Measurements from ENCODE around the gene PSRC1. TPM values are rescaled to one million over a fixed set of nuclear protein-coding genes. Genes with fewer than 3 reads are reported as not detected.

The PSRC1 gene
- polyA plus RNA-seq (2011; rRNA removed), result 17.3 and 18.5 TPM in 2 replicates
- 15.7 and 17.7 TPM in 2 replicates for polyA minus RNA-seq (2011; rRNA and poly(A)+ RNA removed)

GRCh38 chr1:109282952-109283747 is at the start of gene PSRC1:
TSS of gene PSRC1 (minus strand) at chr1:109283145.
- H3K9me3 ChIP-seq (ENCODE audit: control insufficient read depth, insufficient read depth, low read length), result no peaks in the 10 kb centered on the region
- peak; percentile 92 for DNase-seq (ENCODE audit: low read depth, low spot score)
- POLR2A ChIA-PET, result interaction anchor here (0.6 to 1.8 kb wide), 12 partner anchors 11 to 713 kb away, joined by 3 to 9 read pairs (median 4); partner anchors contain the start of gene SORT1
- peak within 1 kb of the TSS; percentile 83 for H3K27ac ChIP-seq (ENCODE audit: low read depth, low read length)
- TF ChIP-seq CTCF (IDR thresholded peaks at IDR 0.05; ENCODE audit: low read depth, low read length), result peak; percentile 68
- peak within 1 kb of the TSS; percentile 93 for H3K4me3 ChIP-seq (ENCODE audit: low read depth, low read length)
- H3K27me3 ChIP-seq (ENCODE audit: control insufficient read depth, insufficient read depth, low read length), result no peaks in the 10 kb centered on the region
- CTCF ChIA-PET, result interaction anchor here (1.1 to 3.0 kb wide), 3 partner anchors 19 to 116 kb away, joined by 3 to 23 read pairs (median 5); partner anchors contain the start of gene SORT1

- Histone ChIP-seq H3K27me3 (ENCODE audit: control insufficient read depth, insufficient read depth, low read length) (no peaks in the 10 kb centered on the region), H3K9me3 (ENCODE audit: control insufficient read depth, insufficient read depth, low read length) (peaks cover 7% of the 10 kb centered on the region), H3K4me3 (ENCODE audit: low read depth, low read length) (no peak overlapping the region), H3K27ac (ENCODE audit: low read depth, low read length) (no peak overlapping the region)
- POLR2A ChIA-PET, result no interaction called here
- DNase-seq (ENCODE audit: low read depth, low spot score), result no peak
- no peak for TF ChIP-seq CTCF (IDR thresholded peaks at IDR 0.05; ENCODE audit: low read depth, low read length)
- CTCF ChIA-PET, result no interaction called here
Observed at GRCh38 chr1:109331113-109331512, 48.2 kb upstream of the PSRC1 start.

GRCh38 chr1:109327285-109327684 is 44.3 kb upstream of the PSRC1 start:
- no peak for DNase-seq (ENCODE audit: low read depth, low spot score)
- no peak for TF ChIP-seq CTCF (IDR thresholded peaks at IDR 0.05; ENCODE audit: low read depth, low read length)
- Histone ChIP-seq H3K27me3 (ENCODE audit: control insufficient read depth, insufficient read depth, low read length) (no peaks in the 10 kb centered on the region), H3K4me3 (ENCODE audit: low read depth, low read length) (no peak overlapping the region), H3K9me3 (ENCODE audit: control insufficient read depth, insufficient read depth, low read length) (peaks cover 3% of the 10 kb centered on the region), H3K27ac (ENCODE audit: low read depth, low read length) (no peak overlapping the region)
- POLR2A ChIA-PET, result no interaction called here
- CTCF ChIA-PET, result no interaction called here

- Histone ChIP-seq H3K27me3 (ENCODE audit: control insufficient read depth, insufficient read depth, low read length) (no peaks in the 10 kb centered on the region), H3K9me3 (ENCODE audit: control insufficient read depth, insufficient read depth, low read length) (no peaks in the 10 kb centered on the region), H3K27ac (ENCODE audit: low read depth, low read length) (no peak overlapping the region), H3K4me3 (ENCODE audit: low read depth, low read length) (no peak overlapping the region)
- no peak for TF ChIP-seq CTCF (IDR thresholded peaks at IDR 0.05; ENCODE audit: low read depth, low read length)
- DNase-seq (ENCODE audit: low read depth, low spot score), result no peak
- ChIA-PET CTCF (no interaction called here), POLR2A (no interaction called here)
Observed at GRCh38 chr1:109322974-109323373, 40.0 kb upstream of the PSRC1 start.

- no peak overlapping the region for H3K4me3 ChIP-seq (ENCODE audit: low read depth, low read length)
- no peak overlapping the region for H3K27ac ChIP-seq (ENCODE audit: low read depth, low read length)
- H3K9me3 ChIP-seq (ENCODE audit: control insufficient read depth, insufficient read depth, low read length), result no peaks in the 10 kb centered on the region
- no peak for TF ChIP-seq CTCF (IDR thresholded peaks at IDR 0.05; ENCODE audit: low read depth, low read length)
- no peaks in the 10 kb centered on the region for H3K27me3 ChIP-seq (ENCODE audit: control insufficient read depth, insufficient read depth, low read length)
- no peak for DNase-seq (ENCODE audit: low read depth, low spot score)
- CTCF ChIA-PET, result no interaction called here
- POLR2A ChIA-PET, result no interaction called here
Observed at GRCh38 chr1:109319114-109319513, 36.2 kb upstream of the PSRC1 start.

Data from AG04450 (cell line).